HG03196 (cell line): Measurements from ENCODE around the gene TMPRSS9.
"Not testable (repeated sequence)": the region's sequence is repeated elsewhere in the genome, so short reads cannot be mapped to it uniquely, and the experiment has no call there.

Experiments
- ATAC-seq: cut with Tn5 transposase; IDR thresholded peaks from one replicate; pipeline ENCODE4 v1.9.1; 2021; ENCODE audit not compliant: unreplicated experiment

TMPRSS9 gene

GRCh38 chr19:2341244-2341751 lies 18.8 kb upstream of the TMPRSS9 start:
- no peak for ATAC-seq

- ATAC-seq = no peak
These were observed 18.1 kb upstream of the TMPRSS9 start for GRCh38 chr19:2341982-2342381.

DNA sequence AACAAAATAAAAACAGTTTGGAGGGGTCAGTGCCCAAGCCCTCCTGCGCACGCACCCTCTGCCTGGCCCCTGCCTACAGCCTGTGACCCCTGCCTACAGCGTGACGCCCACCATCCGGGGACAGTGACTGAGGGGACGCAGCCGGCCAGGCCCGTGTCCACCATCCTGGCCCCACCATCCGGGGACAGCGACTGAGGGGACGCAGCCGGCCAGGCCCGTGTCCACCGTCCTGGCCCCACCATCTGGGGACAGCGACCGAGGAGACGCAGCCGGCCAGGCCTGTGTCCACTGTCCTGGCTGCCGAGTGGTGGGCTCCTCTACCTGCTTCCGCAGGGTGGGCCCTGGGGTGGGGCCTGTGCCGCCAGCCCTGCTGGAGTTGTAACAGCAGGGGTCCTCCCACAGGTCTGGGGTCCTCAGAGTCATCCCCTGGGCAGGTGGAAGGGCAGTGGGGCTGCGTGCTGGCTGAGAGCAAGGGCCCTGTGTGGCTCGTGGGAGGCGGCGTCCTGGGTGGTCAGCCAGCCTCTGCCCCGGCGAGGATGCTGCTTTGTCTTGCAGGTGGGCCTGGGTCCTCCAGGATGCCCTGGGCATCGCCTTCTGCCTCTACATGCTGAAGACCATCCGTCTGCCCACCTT lies 17.3 kb upstream of the TMPRSS9 start:
- no peak for ATAC-seq

DNA sequence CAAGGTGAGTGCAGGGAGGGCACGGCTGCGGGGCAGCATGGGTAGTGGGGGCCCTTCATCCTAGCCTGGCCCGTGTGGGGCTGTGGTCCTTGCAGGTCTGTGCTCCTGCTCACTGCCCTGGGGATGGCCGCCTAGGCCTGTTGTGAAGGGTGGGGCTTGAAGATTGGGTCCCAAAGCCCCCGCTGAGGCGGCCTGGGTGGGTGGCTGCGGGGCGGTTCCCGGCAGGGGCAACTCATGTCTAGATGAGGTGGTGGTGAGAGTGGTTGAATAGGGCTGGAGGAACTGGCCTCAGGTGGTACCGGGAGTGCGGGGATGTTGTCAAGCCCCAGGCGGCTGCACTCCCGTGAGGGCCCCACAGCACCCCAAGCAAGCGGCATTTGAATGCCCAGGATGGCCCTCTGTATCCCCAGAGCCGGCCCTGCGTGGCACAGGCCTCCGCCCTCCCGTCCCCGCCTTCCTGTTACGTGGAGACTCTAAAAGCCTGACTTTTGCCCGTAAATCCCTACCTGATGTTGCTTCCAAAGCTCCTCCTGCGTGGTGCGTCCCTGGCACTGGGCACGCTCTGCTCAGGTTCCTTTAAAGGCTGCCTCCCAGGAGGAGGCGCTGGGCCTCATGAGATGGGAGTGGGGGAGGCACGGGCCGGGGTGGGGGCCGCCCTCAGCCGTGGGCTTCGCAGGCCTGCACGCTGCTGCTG lies 16.6 kb upstream of the TMPRSS9 start:
- no peak for ATAC-seq

DNA sequence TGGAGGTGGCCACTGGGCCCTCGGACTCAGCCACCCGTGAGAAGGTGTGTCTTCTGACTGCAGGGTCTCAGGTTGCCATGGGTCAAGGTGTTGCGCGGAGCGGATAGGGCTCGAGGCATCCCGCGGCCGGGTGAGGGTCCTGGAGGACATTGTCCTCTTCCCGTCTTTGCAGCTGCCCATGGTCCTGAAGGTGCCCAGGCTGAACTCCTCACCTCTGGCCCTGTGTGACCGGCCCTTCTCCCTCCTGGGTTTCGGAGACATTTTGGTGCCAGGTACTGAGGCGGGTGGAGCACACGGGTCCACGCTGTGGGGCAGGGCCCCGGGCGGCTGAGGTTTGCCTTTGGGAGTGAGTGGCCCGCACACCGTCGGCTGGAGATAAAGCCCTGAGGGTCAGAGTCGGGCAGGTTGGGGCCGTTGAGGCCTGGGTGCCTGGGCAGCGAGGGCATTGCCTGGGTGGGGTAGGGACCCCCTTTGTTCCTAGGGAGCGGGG lies 15.6 kb upstream of the TMPRSS9 start:
- ATAC-seq = no peak

DNA sequence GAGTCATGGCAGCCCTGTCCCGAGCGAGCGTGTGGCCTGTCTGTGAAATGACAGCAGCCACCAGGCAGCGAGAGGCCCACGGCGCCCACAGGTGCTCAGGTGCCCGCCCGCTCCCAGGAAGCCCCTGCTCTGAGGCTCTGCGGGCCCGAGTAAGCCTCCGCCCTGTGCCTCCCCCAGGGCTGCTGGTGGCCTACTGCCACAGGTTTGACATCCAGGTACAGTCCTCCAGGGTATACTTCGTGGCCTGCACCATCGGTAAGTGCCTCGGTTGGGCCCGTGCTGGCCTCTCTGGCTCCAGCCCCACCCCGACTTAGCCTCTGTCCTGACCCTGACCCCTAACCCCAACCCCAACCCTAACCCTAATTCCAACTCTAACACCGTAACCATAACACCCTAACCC lies 15.0 kb upstream of the TMPRSS9 start:
- ATAC-seq = no peak

DNA sequence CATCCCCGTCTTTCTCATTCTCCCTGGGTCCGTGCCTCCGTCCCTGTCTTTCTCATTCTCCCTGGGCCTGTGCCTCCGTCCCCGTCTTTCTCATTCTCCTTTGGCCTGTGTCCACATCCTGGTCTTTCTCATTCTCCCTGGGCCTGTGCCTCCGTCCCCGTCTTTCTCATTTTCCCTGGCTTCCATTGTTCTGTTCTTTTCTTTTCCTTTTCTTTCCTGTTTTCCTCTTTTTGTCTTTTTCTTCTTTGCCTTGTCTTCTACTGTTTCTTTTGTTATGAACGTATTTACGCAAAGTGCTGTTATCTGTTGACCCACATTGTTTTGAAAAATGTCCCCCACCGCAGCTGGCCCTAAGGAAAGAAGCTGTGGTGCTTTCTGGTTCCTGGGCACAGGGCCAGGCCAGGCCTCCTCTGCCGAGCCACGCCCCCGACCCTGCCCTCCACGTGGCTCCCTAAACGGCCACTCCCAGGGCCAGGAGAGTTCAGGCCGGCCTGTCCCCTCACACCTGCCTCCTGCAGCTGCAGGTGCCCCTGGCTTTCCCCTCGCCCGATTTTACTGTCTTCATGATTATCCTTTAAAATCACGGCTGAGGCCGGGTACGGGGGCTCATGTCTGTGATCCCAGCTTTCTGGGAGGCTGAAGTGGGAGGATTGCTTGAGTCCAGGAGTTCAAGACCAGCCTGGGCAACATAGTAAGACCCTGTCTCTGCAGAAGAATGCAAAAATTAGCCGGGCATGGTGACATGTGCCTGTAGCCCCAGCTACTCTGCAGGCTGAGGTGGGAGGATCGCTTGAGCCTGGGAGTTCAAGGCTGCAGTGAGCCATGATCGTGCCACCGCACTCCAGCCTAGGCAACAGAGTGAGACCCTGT lies 14.0 kb upstream of the TMPRSS9 start:
- ATAC-seq = no peak

DNA sequence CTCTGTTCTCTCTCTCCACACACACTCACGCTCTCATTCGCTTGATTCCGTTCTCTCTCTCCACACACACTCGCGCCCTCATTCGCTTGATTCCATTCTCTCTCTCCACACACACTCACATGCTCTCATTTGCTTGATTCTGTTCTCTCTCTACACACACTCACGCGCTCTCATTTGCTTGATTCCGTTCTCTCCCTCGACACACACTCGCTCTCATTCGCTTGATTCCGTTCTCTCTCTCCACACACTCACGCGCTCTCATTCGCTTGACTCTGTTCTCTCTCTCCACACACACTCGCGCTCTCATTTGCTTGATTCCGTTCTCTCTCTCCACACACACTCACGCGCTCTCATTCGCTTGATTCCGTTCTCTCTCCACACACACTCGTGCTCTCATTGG lies 10.2 kb upstream of the TMPRSS9 start:
- not testable (repeated sequence) for ATAC-seq

GRCh38 chr19:2350656-2351055 lies 9.4 kb upstream of the TMPRSS9 start:
- no peak for ATAC-seq

DNA sequence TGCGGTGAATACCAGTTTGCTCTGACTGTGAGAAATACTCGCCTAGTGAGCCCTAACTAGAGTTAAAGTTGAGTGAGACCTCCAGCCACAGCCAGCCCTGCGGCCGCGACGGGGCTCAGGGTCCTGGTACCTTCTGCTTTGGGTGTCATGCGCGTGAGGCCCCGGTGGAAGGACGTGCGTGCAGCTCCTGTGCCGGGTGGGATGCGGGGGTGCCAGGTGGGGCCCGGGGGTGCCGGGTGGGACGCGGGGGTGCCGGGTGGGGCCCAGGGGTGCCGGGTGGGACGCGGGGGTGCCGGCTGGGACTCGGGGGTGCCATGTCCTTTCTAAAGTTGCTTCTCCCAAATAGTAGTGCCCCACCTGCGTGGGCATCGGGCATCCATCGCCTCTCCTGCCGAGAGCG lies 8.5 kb upstream of the TMPRSS9 start:
- ATAC-seq = no peak

- no peak for ATAC-seq
These were observed 7.9 kb upstream of the TMPRSS9 start for GRCh38 chr19:2352121-2352520.

DNA sequence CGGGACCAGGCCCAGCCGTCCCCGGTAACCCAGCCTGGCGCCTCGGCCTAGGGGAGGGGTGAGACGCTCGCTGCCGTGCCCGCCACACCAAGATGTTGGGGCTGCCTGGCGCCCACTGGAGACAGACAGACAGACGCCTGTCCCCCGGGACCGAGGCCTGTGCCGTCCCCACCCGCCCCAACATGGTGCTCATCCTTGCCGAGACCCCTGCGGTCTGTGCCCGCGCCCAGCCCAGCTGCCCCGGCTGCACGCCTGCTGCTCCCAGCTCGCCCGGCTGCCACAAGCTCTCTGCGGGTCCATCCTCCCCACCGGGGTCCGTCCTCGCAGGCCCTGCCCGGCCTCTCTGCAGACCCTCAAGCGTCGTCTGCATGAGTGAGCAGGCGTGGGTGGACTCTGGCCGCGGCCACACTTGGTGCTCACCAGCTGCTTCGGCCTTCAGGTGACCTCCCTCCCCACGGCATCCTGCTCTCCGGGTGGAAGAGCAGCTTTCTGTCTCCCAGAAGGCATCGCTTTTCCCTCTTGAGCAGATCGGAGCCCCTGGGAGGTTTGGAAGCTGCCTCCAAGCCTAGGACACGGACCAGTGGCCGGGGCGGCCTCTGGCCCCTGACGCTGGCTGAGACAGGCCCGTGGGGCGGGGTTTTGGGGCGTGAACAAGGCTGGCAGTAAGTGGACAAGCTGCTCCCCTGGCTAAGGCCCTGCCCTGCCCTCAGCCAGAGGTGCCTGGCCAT lies 6.7 kb upstream of the TMPRSS9 start:
- no peak for ATAC-seq

- ATAC-seq = no peak
These were observed 6.0 kb upstream of the TMPRSS9 start for GRCh38 chr19:2353887-2354592.

GRCh38 chr19:2354670-2355069 lies 5.4 kb upstream of the TMPRSS9 start:
- ATAC-seq = no peak

GRCh38 chr19:2355168-2356035 lies 4.7 kb upstream of the TMPRSS9 start:
- ATAC-seq = no peak

DNA sequence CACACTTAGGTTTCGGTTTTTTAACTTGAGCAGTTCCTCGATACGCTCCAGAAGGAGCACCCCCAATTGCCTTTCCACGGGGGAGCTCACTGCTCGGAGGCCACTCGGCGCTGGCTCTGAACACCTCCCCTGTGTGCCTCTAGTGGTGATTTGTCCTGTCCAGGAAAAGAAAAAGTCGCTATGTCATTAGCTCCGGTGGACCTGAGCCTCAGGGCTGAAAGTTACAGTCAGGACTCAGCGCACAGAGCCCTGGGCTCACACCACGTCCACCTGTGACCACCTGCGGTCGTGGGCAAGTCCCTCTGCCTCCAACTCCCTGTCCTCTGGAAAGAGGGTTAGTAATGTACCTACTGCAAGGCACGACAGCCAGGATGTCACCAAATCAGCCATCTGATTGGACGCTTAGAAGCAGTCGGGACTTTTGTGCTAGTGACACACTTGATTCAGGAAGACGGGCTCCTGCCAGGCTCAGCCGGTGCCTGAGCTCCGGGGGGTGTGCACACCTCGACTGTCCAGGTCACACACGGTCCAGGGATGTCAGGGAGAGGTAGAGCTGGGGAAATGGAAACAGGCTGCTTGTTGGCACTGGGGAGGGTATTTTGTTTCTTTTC lies 3.9 kb upstream of the TMPRSS9 start:
- ATAC-seq = no peak

- ATAC-seq = no peak
These were observed 2.5 kb upstream of the TMPRSS9 start for GRCh38 chr19:2357279-2358206.
